HepG2 (cell line): Measurements from ENCODE around the gene RIPOR3. TPM values are rescaled to one million over a fixed set of nuclear protein-coding genes. Genes with fewer than 3 reads are reported as not detected.

ENCODE experiments used
- CCDC6 ChIP-seq: sonication (generic); formaldehyde crosslinking; IDR thresholded peaks from 2 replicates; pipeline ENCODE4 v1.8.1; 2022; ENCODE audit warnings: mild to moderate bottlenecking, missing genetic modification reagents, moderate library complexity
- GATA4 ChIP-seq: sonication (generic); IDR thresholded peaks from 2 replicates; pipeline ENCODE4 v1.6.1; 2016; ENCODE audit warnings: antibody characterized with exemption, low read depth, borderline replicate concordance
- HHEX ChIP-seq: IDR thresholded peaks from 2 replicates; pipeline ENCODE4 v1.6.1; 2016; ENCODE audit warnings: control low read depth
- JUND ChIP-seq: sonication (generic); formaldehyde crosslinking; IDR thresholded peaks from 2 replicates; pipeline ENCODE4 v1.8.0; 2022; ENCODE audit warnings: mild to moderate bottlenecking, missing genetic modification reagents
- KLF12 ChIP-seq: sonication (generic); formaldehyde crosslinking; IDR thresholded peaks from 2 replicates; pipeline ENCODE4 v1.4.0; 2020; ENCODE audit warnings: missing genetic modification reagents, borderline replicate concordance
- MIER3 ChIP-seq: IDR thresholded peaks from 2 replicates; pipeline ENCODE4 v1.6.1; 2016; ENCODE audit warnings: missing compliant biosample characterization, borderline replicate concordance
- RARA ChIP-seq: IDR thresholded peaks from 2 replicates; pipeline ENCODE4 v1.6.1; 2016; ENCODE audit warnings: missing genetic modification reagents, missing compliant biosample characterization
- SIX1 ChIP-seq: sonication (generic); formaldehyde crosslinking; IDR thresholded peaks from 2 replicates; pipeline ENCODE4 v1.4.0; 2020; ENCODE audit warnings: missing genetic modification reagents, borderline replicate concordance
- SP5 ChIP-seq: IDR thresholded peaks from 2 replicates; pipeline ENCODE4 v1.6.1; 2016; ENCODE audit warnings: low read depth, borderline replicate concordance
- YY1 ChIP-seq: IDR thresholded peaks from 2 replicates; pipeline ENCODE4 v1.6.1; 2011; ENCODE audit warnings: low read length, low read depth, moderate library complexity, mild to moderate bottlenecking; ENCODE audit not compliant: insufficient read depth, insufficient replicate concordance
- ZGPAT ChIP-seq: IDR thresholded peaks from 2 replicates; pipeline ENCODE4 v1.6.1; 2016; ENCODE audit warnings: mild to moderate bottlenecking
- ZNF12 ChIP-seq: sonication (generic); formaldehyde crosslinking; IDR thresholded peaks from 2 replicates; pipeline ENCODE4 v1.5.0; 2020; ENCODE audit warnings: missing genetic modification reagents
- ZNF282 ChIP-seq: fragments of 450-650 bp; IDR thresholded peaks from 2 replicates; pipeline ENCODE4 v1.6.1; 2018; ENCODE audit not compliant: partially characterized antibody
- ZNF318 ChIP-seq: sonication (generic); formaldehyde crosslinking; IDR thresholded peaks from 2 replicates; pipeline ENCODE4 v1.4.0; 2020; ENCODE audit warnings: mild to moderate bottlenecking, missing genetic modification reagents
- ZNF329 ChIP-seq: sonication (generic); formaldehyde crosslinking; IDR thresholded peaks from 2 replicates; pipeline ENCODE4 v1.9.0; 2021; ENCODE audit warnings: low read depth, mild to moderate bottlenecking, missing genetic modification reagents
- ZNF33B ChIP-seq: sonication (generic); formaldehyde crosslinking; IDR thresholded peaks from 2 replicates; pipeline ENCODE4 v1.5.1; 2020; ENCODE audit warnings: mild to moderate bottlenecking, missing genetic modification reagents
- ZNF556 ChIP-seq: sonication (generic); formaldehyde crosslinking; IDR thresholded peaks from 2 replicates; pipeline ENCODE4 v1.4.0; 2020; ENCODE audit warnings: mild to moderate bottlenecking, missing genetic modification reagents, borderline replicate concordance
- ZNF605 ChIP-seq: sonication (generic); formaldehyde crosslinking; IDR thresholded peaks from 2 replicates; pipeline ENCODE4 v1.8.0; 2022; ENCODE audit warnings: mild to moderate bottlenecking, missing genetic modification reagents
- ZSCAN22 ChIP-seq: sonication (generic); formaldehyde crosslinking; IDR thresholded peaks from 2 replicates; pipeline ENCODE4 v1.4.0; 2020; ENCODE audit warnings: mild to moderate bottlenecking, missing genetic modification reagents
- polyA plus RNA-seq, 8 experiments: library from polyadenylated mRNA; depleted of rRNA in 3 of 8; stranded (reverse) in 7 of 8; unstranded in 1 of 8; fragments of >200 nt; fragmentation: Illumina TruSeq in 4 of 8; extraction: Trizol in 4 of 8; gene quantifications; 2 replicates each; pipeline versions ENCODE4 v1.2.1 to v1.2.3, GENCODE V29; 2011 to 2016; ENCODE audit warnings: low read depth in 4 of 8, missing spikeins in 1 of 8, mixed read lengths in 1 of 8; ENCODE audit not compliant: insufficient read depth in 1 of 8
- total RNA-seq, 5 experiments: library from RNA; depleted of rRNA; stranded (reverse); fragments of >200 nt; fragmentation: Illumina TruSeq; extraction: Trizol; gene quantifications; 2 replicates each; pipeline ENCODE4 v1.2.3, GENCODE V29; 2016; ENCODE audit warnings: low read depth in 1 of 5
- TF ChIP-seq, protein P1 (sequence below): sonication (generic); formaldehyde crosslinking; IDR thresholded peaks from 2 replicates; pipeline ENCODE4 v1.5.0; 2020; ENCODE audit warnings: missing genetic modification reagents, mild to moderate bottlenecking, borderline replicate concordance

RIPOR3 gene
- total and polyA plus RNA-seq, 2 of the 13 experiments (the other 11 are each of a cell fraction or from before 2014, with no cell fraction given) = 0.18 TPM; not detected in 1

DNA sequence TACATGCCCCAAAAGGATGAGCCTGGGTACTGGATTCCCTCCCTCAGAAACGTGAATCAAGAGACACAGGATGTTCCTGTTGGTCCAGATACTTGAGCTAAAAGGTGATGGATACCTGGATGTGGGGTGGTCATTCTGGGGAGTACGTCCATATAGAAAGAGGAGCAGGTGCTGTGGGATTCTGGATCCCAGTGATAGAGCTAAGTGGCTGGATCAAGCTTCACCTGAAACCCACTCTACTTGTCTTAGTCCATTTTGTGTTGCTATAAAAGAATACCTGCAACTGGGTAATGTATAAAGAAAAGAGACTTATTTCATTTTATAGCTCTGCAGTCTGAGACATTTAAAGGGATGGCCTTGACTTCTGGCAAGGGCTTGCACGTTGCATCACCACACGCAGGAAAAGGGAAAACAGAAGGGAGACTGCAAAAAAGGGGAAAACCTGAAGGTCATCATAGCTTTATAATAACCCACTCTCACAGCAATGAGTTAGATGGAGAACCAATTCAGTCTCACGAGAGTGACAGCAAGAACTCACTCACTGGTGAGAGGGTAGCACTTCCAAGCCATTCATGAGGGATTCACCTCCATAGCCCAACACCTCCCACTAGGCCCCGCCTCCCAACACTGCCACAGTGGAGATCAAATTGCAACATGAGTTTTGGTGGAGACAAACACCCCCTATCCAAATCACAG is 31.2 kb downstream of the RIPOR3 start (continued):
- TF ChIP-seq ZNF318 (CRISPR knock-in tag) (no peak), MIER3 (CRISPR knock-in tag) (no peak), SP5 (CRISPR knock-in tag) (0 out of 2 replicates have a peak, but pooled peaks have one; percentile 33), ZSCAN22 (CRISPR knock-in tag) (no peak), ZGPAT (CRISPR knock-in tag) (no peak), RARA (CRISPR knock-in tag) (peak; percentile 42), ZNF329 (peak; percentile 100), GATA4 (no peak), SIX1 (no peak), ZNF605 (no peak), YY1 (no peak), CCDC6 (CRISPR knock-in tag) (no peak), ZNF282 (no peak), ZNF12 (CRISPR knock-in tag) (no peak), ZNF33B (CRISPR knock-in tag) (no peak), JUND (CRISPR knock-in tag) (0 out of 2 replicates have a peak, but pooled peaks have one; percentile 34), HHEX (no peak), KLF12 (CRISPR knock-in tag) (no peak), ZNF556 (CRISPR knock-in tag) (no peak)
- TF ChIP-seq, protein P1, sequence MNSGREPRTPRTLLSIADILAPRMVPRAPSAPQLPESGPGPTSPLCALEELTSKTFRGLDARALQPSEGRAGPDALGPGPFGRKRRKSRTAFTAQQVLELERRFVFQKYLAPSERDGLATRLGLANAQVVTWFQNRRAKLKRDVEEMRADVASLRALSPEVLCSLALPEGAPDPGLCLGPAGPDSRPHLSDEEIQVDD (CRISPR knock-in tag) = no peak
